GM19023 (cell line): ENCODE data around the gene SYNJ1.

Source experiments
- ATAC-seq: cut with Tn5 transposase; IDR thresholded peaks from one replicate; pipeline ENCODE4 v1.9.1; 2021; ENCODE audit warnings: mild to moderate bottlenecking, moderate library complexity; ENCODE audit not compliant: unreplicated experiment

SYNJ1 gene

GRCh38 chr21:32584472-32584871, 143.3 kb downstream of the SYNJ1 start:
- no peak for ATAC-seq

GRCh38 chr21:32581732-32582131, 146.1 kb downstream of the SYNJ1 start:
- no peak for ATAC-seq

- ATAC-seq: no peak
Observed at GRCh38 chr21:32580949-32581348, 146.9 kb downstream of the SYNJ1 start.
